ENCODE data around the gene PCTP.

- TF ChIP-seq, protein P1, sequence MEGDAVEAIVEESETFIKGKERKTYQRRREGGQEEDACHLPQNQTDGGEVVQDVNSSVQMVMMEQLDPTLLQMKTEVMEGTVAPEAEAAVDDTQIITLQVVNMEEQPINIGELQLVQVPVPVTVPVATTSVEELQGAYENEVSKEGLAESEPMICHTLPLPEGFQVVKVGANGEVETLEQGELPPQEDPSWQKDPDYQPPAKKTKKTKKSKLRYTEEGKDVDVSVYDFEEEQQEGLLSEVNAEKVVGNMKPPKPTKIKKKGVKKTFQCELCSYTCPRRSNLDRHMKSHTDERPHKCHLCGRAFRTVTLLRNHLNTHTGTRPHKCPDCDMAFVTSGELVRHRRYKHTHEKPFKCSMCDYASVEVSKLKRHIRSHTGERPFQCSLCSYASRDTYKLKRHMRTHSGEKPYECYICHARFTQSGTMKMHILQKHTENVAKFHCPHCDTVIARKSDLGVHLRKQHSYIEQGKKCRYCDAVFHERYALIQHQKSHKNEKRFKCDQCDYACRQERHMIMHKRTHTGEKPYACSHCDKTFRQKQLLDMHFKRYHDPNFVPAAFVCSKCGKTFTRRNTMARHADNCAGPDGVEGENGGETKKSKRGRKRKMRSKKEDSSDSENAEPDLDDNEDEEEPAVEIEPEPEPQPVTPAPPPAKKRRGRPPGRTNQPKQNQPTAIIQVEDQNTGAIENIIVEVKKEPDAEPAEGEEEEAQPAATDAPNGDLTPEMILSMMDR (conservative IDR thresholded peaks at IDR 0.05) = no peak
- no peak for TF ChIP-seq EZH2 (IDR thresholded peaks at IDR 0.05; ENCODE audit: low read depth)
Measured at GRCh38 chr17:55740511-55741355, 10.1 kb upstream of the PCTP start.

All from PC-9 (cell line).